Dendritic cell treated with granulocyte-macrophage colony-stimulating factor and Interleukin-4, amounts not matched to agents 40 ng/mL and 50 ng/mL, for 4 days (primary cell): Measurements from ENCODE around the gene EXOC4.
"Not testable (repeated sequence)": the region's sequence is repeated elsewhere in the genome, so short reads cannot be mapped to it uniquely, and the experiment has no call there.

Experiments
- H3K27ac Mint-ChIP-seq: one replicate; pipeline ENCODE4 v1.8.0; 2022; ENCODE audit warnings: mild to moderate bottlenecking, mixed read lengths
- H3K27me3 Mint-ChIP-seq: one replicate; pipeline ENCODE4 v1.8.0; 2022; ENCODE audit warnings: mild to moderate bottlenecking, mixed read lengths
- H3K36me3 Mint-ChIP-seq: one replicate; pipeline ENCODE4 v1.8.0; 2022; ENCODE audit warnings: low read depth, mixed read lengths
- H3K4me1 Mint-ChIP-seq: one replicate; pipeline ENCODE4 v1.8.0; 2022; ENCODE audit warnings: low read depth, mixed read lengths
- H3K4me3 Mint-ChIP-seq: one replicate; pipeline ENCODE4 v1.8.0; 2022; ENCODE audit warnings: mild to moderate bottlenecking, moderate library complexity, mixed read lengths
- H3K9me3 Mint-ChIP-seq: one replicate; pipeline ENCODE4 v1.8.0; 2022; ENCODE audit warnings: mixed read lengths
- intact Hi-C: fragments of 100-400 bp; cut with micrococcal nuclease; formaldehyde crosslinking; loops from one replicate; pipeline ENCODE4 v1.15.0; 2022

EXOC4 gene

GRCh38 chr7:133863362-133864061, 610.6 kb downstream of the EXOC4 start:
- intact Hi-C loops = no loop called here
- H3K36me3 Mint-ChIP-seq = peaks cover 10% of the 10 kb centered on the region
- no peaks in the 10 kb centered on the region for H3K27me3 Mint-ChIP-seq
- no peak overlapping the region for H3K27ac Mint-ChIP-seq
- no peak overlapping the region for H3K4me3 Mint-ChIP-seq
- H3K9me3 Mint-ChIP-seq = peaks cover 9% of the 10 kb centered on the region
- peaks cover 5% of the 10 kb centered on the region for H3K4me1 Mint-ChIP-seq

GRCh38 chr7:133869556-133869955, 616.7 kb downstream of the EXOC4 start:
- Mint-ChIP-seq H3K4me1 (no peaks in the 10 kb centered on the region), H3K27ac (no peak overlapping the region), H3K9me3 (peaks cover 9% of the 10 kb centered on the region), H3K4me3 (no peak overlapping the region), H3K36me3 (peaks cover 4% of the 10 kb centered on the region), H3K27me3 (no peaks in the 10 kb centered on the region)
- intact Hi-C loops = no loop called here

- Mint-ChIP-seq H3K4me1 (peaks cover 5% of the 10 kb centered on the region), H3K36me3 (no peaks in the 10 kb centered on the region), H3K27me3 (no peaks in the 10 kb centered on the region), H3K9me3 (no peaks in the 10 kb centered on the region), H3K4me3 (no peak overlapping the region), H3K27ac (no peak overlapping the region)
- intact Hi-C loops = no loop called here
These were observed 618.9 kb downstream of the EXOC4 start for GRCh38 chr7:133871757-133872156.

GRCh38 chr7:133873187-133873586, 620.3 kb downstream of the EXOC4 start:
- intact Hi-C loops = no loop called here
- Mint-ChIP-seq H3K27ac (no peak overlapping the region), H3K9me3 (no peaks in the 10 kb centered on the region), H3K36me3 (no peaks in the 10 kb centered on the region), H3K4me1 (peaks cover 5% of the 10 kb centered on the region), H3K4me3 (no peak overlapping the region), H3K27me3 (no peaks in the 10 kb centered on the region)

- peaks cover 5% of the 10 kb centered on the region for H3K4me1 Mint-ChIP-seq
- intact Hi-C loops = no loop called here
- no peaks in the 10 kb centered on the region for H3K9me3 Mint-ChIP-seq
- no peaks in the 10 kb centered on the region for H3K36me3 Mint-ChIP-seq
- no peaks in the 10 kb centered on the region for H3K27me3 Mint-ChIP-seq
- no peak overlapping the region for H3K27ac Mint-ChIP-seq
- no peak overlapping the region for H3K4me3 Mint-ChIP-seq
These were observed 620.8 kb downstream of the EXOC4 start for GRCh38 chr7:133873631-133874030.

GRCh38 chr7:133883591-133883990, 630.7 kb downstream of the EXOC4 start:
- H3K27ac Mint-ChIP-seq = no peak overlapping the region
- no peaks in the 10 kb centered on the region for H3K9me3 Mint-ChIP-seq
- H3K4me1 Mint-ChIP-seq = no peaks in the 10 kb centered on the region
- H3K36me3 Mint-ChIP-seq = no peaks in the 10 kb centered on the region
- H3K4me3 Mint-ChIP-seq = no peak overlapping the region
- no peaks in the 10 kb centered on the region for H3K27me3 Mint-ChIP-seq
- intact Hi-C loops = no loop called here

- intact Hi-C loops = no loop called here
- H3K27ac Mint-ChIP-seq = no peak overlapping the region
- H3K9me3 Mint-ChIP-seq = no peaks in the 10 kb centered on the region
- H3K4me3 Mint-ChIP-seq = no peak overlapping the region
- H3K27me3 Mint-ChIP-seq = no peaks in the 10 kb centered on the region
- no peaks in the 10 kb centered on the region for H3K36me3 Mint-ChIP-seq
- no peaks in the 10 kb centered on the region for H3K4me1 Mint-ChIP-seq
These were observed 632.3 kb downstream of the EXOC4 start for GRCh38 chr7:133885213-133885612.

- Mint-ChIP-seq H3K27ac (no peak overlapping the region), H3K36me3 (no peaks in the 10 kb centered on the region), H3K9me3 (no peaks in the 10 kb centered on the region), H3K4me1 (no peaks in the 10 kb centered on the region), H3K27me3 (no peaks in the 10 kb centered on the region), H3K4me3 (no peak overlapping the region)
- intact Hi-C loops = no loop called here
These were observed 633.2 kb downstream of the EXOC4 start for GRCh38 chr7:133886086-133886485.

GRCh38 chr7:133886797-133887196, 633.9 kb downstream of the EXOC4 start:
- Mint-ChIP-seq H3K4me3 (no peak overlapping the region), H3K4me1 (no peaks in the 10 kb centered on the region), H3K9me3 (no peaks in the 10 kb centered on the region), H3K27ac (no peak overlapping the region), H3K36me3 (no peaks in the 10 kb centered on the region), H3K27me3 (no peaks in the 10 kb centered on the region)
- intact Hi-C loops = no loop called here

- H3K9me3 Mint-ChIP-seq = no peaks in the 10 kb centered on the region
- no peaks in the 10 kb centered on the region for H3K27me3 Mint-ChIP-seq
- no peaks in the 10 kb centered on the region for H3K36me3 Mint-ChIP-seq
- no peaks in the 10 kb centered on the region for H3K4me1 Mint-ChIP-seq
- intact Hi-C loops = no loop called here
- no peak overlapping the region for H3K27ac Mint-ChIP-seq
- H3K4me3 Mint-ChIP-seq = no peak overlapping the region
These were observed 634.6 kb downstream of the EXOC4 start for GRCh38 chr7:133887459-133887858.

GRCh38 chr7:133888061-133888930, 635.4 kb downstream of the EXOC4 start:
- Mint-ChIP-seq H3K9me3 (peaks cover 6% of the 10 kb centered on the region), H3K36me3 (no peaks in the 10 kb centered on the region), H3K4me1 (no peaks in the 10 kb centered on the region), H3K27ac (no peak overlapping the region), H3K4me3 (no peak overlapping the region), H3K27me3 (no peaks in the 10 kb centered on the region)
- intact Hi-C loops = no loop called here

GRCh38 chr7:133904776-133905175, 651.9 kb downstream of the EXOC4 start:
- Mint-ChIP-seq H3K4me1 (no peaks in the 10 kb centered on the region), H3K9me3 (no peaks in the 10 kb centered on the region), H3K27me3 (no peaks in the 10 kb centered on the region), H3K4me3 (no peak overlapping the region), H3K36me3 (no peaks in the 10 kb centered on the region), H3K27ac (no peak overlapping the region)
- intact Hi-C loops = no loop called here

- not testable (repeated sequence) for H3K27me3 Mint-ChIP-seq, H3K9me3 Mint-ChIP-seq, H3K36me3 Mint-ChIP-seq
These were observed 653.7 kb downstream of the EXOC4 start for GRCh38 chr7:133906553-133906952.

GRCh38 chr7:133910761-133911160, 657.9 kb downstream of the EXOC4 start:
- H3K27ac Mint-ChIP-seq = no peak overlapping the region
- no peaks in the 10 kb centered on the region for H3K36me3 Mint-ChIP-seq
- intact Hi-C loops = no loop called here
- H3K9me3 Mint-ChIP-seq = no peaks in the 10 kb centered on the region
- H3K4me3 Mint-ChIP-seq = no peak overlapping the region
- H3K4me1 Mint-ChIP-seq = no peaks in the 10 kb centered on the region
- no peaks in the 10 kb centered on the region for H3K27me3 Mint-ChIP-seq

More at GRCh38 chr7:133906553-133906952, 653.7 kb downstream of the EXOC4 start:
- H3K4me1 Mint-ChIP-seq, H3K27ac Mint-ChIP-seq, H3K4me3 Mint-ChIP-seq, intact Hi-C loops: not testable (repeated sequence)
